HepG2 (cell line): ENCODE measurements around the gene OPRL1. TPM values are rescaled to one million over a fixed set of nuclear protein-coding genes. Genes with fewer than 3 reads are reported as not detected.

Experiments used
- NR2F1 ChIP-seq, 2 experiments: fragments of 450-650 bp in 1 of 2; formaldehyde crosslinking in 1 of 2; IDR thresholded peaks; 2 replicates each; pipeline versions ENCODE4 v1.5.0 to v1.6.1; 2016 to 2020; ENCODE audit warnings: mild to moderate bottlenecking in 1 of 2, missing compliant biosample characterization in 1 of 2, missing genetic modification reagents in 1 of 2, moderate library complexity in 1 of 2
- SUZ12 ChIP-seq: fragments of 150-350 bp; IDR thresholded peaks from 2 replicates; pipeline ENCODE4 v1.6.1; 2014; ENCODE audit warnings: low read depth, low read length
- THAP11 ChIP-seq: IDR thresholded peaks from 2 replicates; pipeline ENCODE4 v1.6.1; 2016; ENCODE audit warnings: missing biosample characterization, missing genetic modification reagents
- ZFP1 ChIP-seq: IDR thresholded peaks from 2 replicates; pipeline ENCODE4 v1.6.1; 2016
- ZFX ChIP-seq: sonication (generic); formaldehyde crosslinking; IDR thresholded peaks from 2 replicates; pipeline ENCODE4 v1.4.0; 2020; ENCODE audit warnings: mild to moderate bottlenecking, low read depth, missing genetic modification reagents, moderate library complexity
- ZMAT3 ChIP-seq: sonication (generic); formaldehyde crosslinking; conservative IDR thresholded peaks from 2 replicates; pipeline ENCODE4 v1.7.0; 2021; ENCODE audit warnings: missing genetic modification reagents
- ZNF441 ChIP-seq: sonication (generic); formaldehyde crosslinking; IDR thresholded peaks from 2 replicates; pipeline ENCODE4 v1.7.0; 2021; ENCODE audit warnings: missing genetic modification reagents, borderline replicate concordance
- ZNF558 ChIP-seq: sonication (generic); formaldehyde crosslinking; IDR thresholded peaks from 2 replicates; pipeline ENCODE4 v1.9.0; 2022; ENCODE audit warnings: mild to moderate bottlenecking, missing genetic modification reagents, borderline replicate concordance
- ZNF563 ChIP-seq: sonication (generic); formaldehyde crosslinking; IDR thresholded peaks from 2 replicates; pipeline ENCODE4 v1.8.0; 2022; ENCODE audit warnings: mild to moderate bottlenecking, moderate library complexity, missing genetic modification reagents
- polyA plus RNA-seq, 8 experiments: library from polyadenylated mRNA; depleted of rRNA in 3 of 8; stranded (reverse) in 7 of 8; unstranded in 1 of 8; fragments of >200 nt; fragmentation: Illumina TruSeq in 4 of 8; extraction: Trizol in 4 of 8; gene quantifications; 2 replicates each; pipeline versions ENCODE4 v1.2.1 to v1.2.3, GENCODE V29; 2011 to 2016; ENCODE audit warnings: low read depth in 4 of 8, missing spikeins in 1 of 8, mixed read lengths in 1 of 8; ENCODE audit not compliant: insufficient read depth in 1 of 8
- total RNA-seq, 5 experiments: library from RNA; depleted of rRNA; stranded (reverse); fragments of >200 nt; fragmentation: Illumina TruSeq; extraction: Trizol; gene quantifications; 2 replicates each; pipeline ENCODE4 v1.2.3, GENCODE V29; 2016; ENCODE audit warnings: low read depth in 1 of 5
- TF ChIP-seq, protein P1 (sequence below): sonication (generic); formaldehyde crosslinking; IDR thresholded peaks from one replicate; pipeline ENCODE4 v1.5.1; 2020; ENCODE audit warnings: mild to moderate bottlenecking, missing genetic modification reagents; ENCODE audit errors: not compliant biosample characterization
- TF ChIP-seq, protein P2 (sequence below): sonication (generic); formaldehyde crosslinking; IDR thresholded peaks from 2 replicates; pipeline ENCODE4 v1.9.0; 2021; ENCODE audit warnings: mild to moderate bottlenecking, missing genetic modification reagents

The OPRL1 gene
- total and polyA plus RNA-seq, 2 of the 13 experiments (the other 11 are each of a cell fraction or from before 2014, with no cell fraction given) = 0.35 to 0.71 TPM

DNA sequence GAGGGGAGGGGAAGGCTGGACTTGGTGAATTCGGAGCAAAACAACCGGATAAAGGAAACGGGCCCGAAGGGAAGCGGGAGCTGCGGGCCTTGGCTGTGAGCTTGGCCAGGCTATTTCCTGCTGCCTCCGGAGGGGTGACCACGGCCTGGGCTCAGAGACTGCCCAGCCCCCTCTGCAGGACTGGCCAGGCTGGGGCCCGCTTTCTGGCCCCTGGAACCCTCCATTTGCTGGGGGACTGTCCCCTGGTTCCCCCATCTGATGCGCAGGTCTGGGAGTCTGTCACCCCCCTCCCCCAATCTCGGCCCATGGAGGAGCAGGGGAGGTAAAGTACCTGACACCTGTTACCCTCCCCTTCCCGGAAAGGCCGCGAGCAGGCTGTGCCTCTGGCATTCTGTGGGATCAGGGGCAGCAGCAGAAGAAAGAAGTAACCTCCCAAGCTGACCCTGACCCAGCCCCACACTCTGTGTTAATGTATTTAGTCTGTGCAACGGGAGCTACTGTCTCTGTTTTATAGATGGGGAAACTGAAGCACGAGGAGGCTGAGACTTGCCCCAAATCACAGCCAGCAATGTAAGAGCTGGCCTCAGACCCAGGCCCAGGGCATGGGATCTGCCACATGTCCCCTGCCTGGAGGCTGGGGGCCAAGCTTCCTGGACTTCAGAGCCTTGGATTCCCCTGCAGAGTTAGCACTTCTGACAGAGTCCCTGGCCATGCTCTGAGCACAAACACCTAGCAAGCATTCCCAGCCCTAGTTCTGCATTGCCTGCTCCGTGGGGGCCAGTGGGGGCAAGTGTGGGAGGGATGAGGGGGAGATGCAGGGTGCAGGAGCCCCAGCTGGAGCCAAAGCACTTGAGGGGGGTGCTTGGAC is 40.4 kb upstream of the OPRL1 start (continued):
- 0 out of 2 replicates have a peak, but pooled peaks have one; percentile 3 for TF ChIP-seq ZFX
- TF ChIP-seq NR2F1 (CRISPR knock-in tag; IDR thresholded peaks at IDR 0.05) = 0 out of 4 replicates have a peak, but pooled peaks of 1 of the 2 experiments have one; percentile 19
- TF ChIP-seq ZNF563 = 0 out of 2 replicates have a peak, but pooled peaks have one; percentile 34
- TF ChIP-seq THAP11 (CRISPR knock-in tag) = 0 out of 2 replicates have a peak, but pooled peaks have one; percentile 10
- TF ChIP-seq, protein P1, sequence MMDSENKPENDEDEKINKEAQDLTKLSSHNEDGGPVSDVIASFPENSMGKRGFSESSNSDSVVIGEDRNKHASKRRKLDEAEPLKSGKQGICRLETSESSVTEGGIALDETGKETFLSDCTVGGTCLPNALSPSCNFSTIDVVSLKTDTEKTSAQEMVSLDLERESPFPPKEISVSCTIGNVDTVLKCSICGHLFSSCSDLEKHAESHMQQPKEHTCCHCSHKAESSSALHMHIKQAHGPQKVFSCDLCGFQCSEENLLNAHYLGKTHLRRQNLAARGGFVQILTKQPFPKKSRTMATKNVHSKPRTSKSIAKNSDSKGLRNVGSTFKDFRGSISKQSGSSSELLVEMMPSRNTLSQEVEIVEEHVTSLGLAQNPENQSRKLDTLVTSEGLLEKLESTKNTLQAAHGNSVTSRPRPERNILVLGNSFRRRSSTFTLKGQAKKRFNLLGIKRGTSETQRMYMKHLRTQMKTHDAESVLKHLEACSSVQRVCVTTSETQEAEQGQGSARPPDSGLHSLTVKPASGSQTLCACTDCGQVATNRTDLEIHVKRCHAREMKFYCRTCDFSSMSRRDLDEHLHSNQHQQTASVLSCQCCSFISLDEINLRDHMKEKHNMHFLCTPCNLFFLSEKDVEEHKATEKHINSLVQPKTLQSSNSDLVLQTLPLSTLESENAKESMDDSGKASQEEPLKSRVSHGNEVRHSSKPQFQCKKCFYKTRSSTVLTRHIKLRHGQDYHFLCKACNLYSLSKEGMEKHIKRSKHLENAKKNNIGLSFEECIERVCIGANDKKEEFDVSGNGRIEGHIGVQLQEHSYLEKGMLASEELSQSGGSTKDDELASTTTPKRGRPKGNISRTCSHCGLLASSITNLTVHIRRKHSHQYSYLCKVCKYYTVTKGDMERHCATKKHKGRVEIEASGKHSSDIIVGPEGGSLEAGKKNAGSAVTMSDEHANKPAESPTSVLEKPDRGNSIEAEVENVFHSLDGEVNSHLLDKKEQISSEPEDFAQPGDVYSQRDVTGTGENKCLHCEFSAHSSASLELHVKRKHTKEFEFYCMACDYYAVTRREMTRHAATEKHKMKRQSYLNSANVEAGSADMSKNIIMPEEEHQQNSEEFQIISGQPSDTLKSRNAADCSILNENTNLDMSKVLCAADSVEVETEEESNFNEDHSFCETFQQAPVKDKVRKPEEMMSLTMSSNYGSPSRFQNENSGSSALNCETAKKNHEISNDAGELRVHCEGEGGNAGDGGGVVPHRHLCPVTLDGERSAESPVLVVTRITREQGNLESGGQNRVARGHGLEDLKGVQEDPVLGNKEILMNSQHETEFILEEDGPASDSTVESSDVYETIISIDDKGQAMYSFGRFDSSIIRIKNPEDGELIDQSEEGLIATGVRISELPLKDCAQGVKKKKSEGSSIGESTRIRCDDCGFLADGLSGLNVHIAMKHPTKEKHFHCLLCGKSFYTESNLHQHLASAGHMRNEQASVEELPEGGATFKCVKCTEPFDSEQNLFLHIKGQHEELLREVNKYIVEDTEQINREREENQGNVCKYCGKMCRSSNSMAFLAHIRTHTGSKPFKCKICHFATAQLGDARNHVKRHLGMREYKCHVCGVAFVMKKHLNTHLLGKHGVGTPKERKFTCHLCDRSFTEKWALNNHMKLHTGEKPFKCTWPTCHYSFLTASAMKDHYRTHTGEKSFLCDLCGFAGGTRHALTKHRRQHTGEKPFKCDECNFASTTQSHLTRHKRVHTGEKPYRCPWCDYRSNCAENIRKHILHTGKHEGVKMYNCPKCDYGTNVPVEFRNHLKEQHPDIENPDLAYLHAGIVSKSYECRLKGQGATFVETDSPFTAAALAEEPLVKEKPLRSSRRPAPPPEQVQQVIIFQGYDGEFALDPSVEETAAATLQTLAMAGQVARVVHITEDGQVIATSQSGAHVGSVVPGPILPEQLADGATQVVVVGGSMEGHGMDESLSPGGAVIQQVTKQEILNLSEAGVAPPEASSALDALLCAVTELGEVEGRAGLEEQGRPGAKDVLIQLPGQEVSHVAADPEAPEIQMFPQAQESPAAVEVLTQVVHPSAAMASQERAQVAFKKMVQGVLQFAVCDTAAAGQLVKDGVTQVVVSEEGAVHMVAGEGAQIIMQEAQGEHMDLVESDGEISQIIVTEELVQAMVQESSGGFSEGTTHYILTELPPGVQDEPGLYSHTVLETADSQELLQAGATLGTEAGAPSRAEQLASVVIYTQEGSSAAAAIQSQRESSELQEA (CRISPR knock-in tag) = peak; percentile 61
- no peak for TF ChIP-seq ZNF441
- no peak for TF ChIP-seq SUZ12
- 0 out of 2 replicates have a peak, but pooled peaks have one; percentile 12 for TF ChIP-seq ZNF558 (CRISPR knock-in tag)
- 0 out of 2 replicates have a peak, but pooled peaks have one; percentile 19 for TF ChIP-seq ZMAT3 (CRISPR knock-in tag)
- TF ChIP-seq ZFP1 (CRISPR knock-in tag) = no peak
- TF ChIP-seq, protein P2, sequence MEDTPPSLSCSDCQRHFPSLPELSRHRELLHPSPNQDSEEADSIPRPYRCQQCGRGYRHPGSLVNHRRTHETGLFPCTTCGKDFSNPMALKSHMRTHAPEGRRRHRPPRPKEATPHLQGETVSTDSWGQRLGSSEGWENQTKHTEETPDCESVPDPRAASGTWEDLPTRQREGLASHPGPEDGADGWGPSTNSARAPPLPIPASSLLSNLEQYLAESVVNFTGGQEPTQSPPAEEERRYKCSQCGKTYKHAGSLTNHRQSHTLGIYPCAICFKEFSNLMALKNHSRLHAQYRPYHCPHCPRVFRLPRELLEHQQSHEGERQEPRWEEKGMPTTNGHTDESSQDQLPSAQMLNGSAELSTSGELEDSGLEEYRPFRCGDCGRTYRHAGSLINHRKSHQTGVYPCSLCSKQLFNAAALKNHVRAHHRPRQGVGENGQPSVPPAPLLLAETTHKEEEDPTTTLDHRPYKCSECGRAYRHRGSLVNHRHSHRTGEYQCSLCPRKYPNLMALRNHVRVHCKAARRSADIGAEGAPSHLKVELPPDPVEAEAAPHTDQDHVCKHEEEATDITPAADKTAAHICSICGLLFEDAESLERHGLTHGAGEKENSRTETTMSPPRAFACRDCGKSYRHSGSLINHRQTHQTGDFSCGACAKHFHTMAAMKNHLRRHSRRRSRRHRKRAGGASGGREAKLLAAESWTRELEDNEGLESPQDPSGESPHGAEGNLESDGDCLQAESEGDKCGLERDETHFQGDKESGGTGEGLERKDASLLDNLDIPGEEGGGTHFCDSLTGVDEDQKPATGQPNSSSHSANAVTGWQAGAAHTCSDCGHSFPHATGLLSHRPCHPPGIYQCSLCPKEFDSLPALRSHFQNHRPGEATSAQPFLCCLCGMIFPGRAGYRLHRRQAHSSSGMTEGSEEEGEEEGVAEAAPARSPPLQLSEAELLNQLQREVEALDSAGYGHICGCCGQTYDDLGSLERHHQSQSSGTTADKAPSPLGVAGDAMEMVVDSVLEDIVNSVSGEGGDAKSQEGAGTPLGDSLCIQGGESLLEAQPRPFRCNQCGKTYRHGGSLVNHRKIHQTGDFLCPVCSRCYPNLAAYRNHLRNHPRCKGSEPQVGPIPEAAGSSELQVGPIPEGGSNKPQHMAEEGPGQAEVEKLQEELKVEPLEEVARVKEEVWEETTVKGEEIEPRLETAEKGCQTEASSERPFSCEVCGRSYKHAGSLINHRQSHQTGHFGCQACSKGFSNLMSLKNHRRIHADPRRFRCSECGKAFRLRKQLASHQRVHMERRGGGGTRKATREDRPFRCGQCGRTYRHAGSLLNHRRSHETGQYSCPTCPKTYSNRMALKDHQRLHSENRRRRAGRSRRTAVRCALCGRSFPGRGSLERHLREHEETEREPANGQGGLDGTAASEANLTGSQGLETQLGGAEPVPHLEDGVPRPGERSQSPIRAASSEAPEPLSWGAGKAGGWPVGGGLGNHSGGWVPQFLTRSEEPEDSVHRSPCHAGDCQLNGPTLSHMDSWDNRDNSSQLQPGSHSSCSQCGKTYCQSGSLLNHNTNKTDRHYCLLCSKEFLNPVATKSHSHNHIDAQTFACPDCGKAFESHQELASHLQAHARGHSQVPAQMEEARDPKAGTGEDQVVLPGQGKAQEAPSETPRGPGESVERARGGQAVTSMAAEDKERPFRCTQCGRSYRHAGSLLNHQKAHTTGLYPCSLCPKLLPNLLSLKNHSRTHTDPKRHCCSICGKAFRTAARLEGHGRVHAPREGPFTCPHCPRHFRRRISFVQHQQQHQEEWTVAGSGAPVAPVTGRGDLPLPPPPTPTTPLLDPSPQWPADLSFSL (CRISPR knock-in tag) = peak; percentile 46
